A673 (cell line): ENCODE results near the gene ZNF415.
A peak's percentile ranks its signal among the peaks of the same experiment; 100 is the strongest.

Experiments used
- EZH2 ChIP-seq: fragments of 200-600 bp; sonication (generic); IDR thresholded peaks from 2 replicates; pipeline ENCODE4 v1.6.1; 2017; ENCODE audit warnings: borderline replicate concordance, low read depth, mild to moderate bottlenecking, mixed read lengths, antibody characterized with exemption, low read length; ENCODE audit not compliant: poor library complexity, severe bottlenecking
- TF ChIP-seq, protein P1 (sequence below): fragments of 300-800, 200-600 bp; sonication (generic); conservative IDR thresholded peaks from 2 replicates; pipeline ENCODE4 v1.5.1; 2017; ENCODE audit warnings: low read depth, mild to moderate bottlenecking, antibody characterized with exemption, low read length, moderate library complexity, mixed read lengths

DNA sequence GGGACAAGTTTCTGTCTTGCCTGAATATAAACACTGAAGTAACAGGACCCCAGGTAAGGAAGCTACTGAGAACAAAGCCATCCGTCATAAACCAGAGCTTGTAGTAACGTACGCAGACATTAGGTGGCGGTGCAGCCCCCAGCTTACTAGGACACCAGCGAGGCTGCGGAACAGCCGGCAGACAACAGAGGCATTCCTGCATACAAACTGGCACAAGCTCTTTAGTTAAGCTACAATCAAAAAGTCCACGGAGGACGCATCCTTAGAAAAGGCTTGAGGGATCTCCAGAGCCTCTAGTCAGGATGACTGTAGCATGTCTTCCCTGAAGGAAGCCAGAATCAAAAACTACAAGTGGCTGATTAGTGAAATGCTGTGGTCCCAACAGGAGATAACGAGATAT lies 55.7 kb downstream of the ZNF415 start:
- TF ChIP-seq, protein P1, sequence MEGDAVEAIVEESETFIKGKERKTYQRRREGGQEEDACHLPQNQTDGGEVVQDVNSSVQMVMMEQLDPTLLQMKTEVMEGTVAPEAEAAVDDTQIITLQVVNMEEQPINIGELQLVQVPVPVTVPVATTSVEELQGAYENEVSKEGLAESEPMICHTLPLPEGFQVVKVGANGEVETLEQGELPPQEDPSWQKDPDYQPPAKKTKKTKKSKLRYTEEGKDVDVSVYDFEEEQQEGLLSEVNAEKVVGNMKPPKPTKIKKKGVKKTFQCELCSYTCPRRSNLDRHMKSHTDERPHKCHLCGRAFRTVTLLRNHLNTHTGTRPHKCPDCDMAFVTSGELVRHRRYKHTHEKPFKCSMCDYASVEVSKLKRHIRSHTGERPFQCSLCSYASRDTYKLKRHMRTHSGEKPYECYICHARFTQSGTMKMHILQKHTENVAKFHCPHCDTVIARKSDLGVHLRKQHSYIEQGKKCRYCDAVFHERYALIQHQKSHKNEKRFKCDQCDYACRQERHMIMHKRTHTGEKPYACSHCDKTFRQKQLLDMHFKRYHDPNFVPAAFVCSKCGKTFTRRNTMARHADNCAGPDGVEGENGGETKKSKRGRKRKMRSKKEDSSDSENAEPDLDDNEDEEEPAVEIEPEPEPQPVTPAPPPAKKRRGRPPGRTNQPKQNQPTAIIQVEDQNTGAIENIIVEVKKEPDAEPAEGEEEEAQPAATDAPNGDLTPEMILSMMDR = peak; percentile 53
- no peak for TF ChIP-seq EZH2
